Neural cell (in vitro differentiated cells): ENCODE data around the gene PTPRK.

ENCODE experiments used
- EZH2 ChIP-seq: fragments of 200-600, 300-800 bp; shearing (Covaris generic), sonication (generic); IDR thresholded peaks from 2 replicates; pipeline ENCODE4 v1.6.1; 2014; ENCODE audit warnings: antibody characterized with exemption, low read length, borderline replicate concordance, mild to moderate bottlenecking; ENCODE audit not compliant: insufficient read depth, poor library complexity, severe bottlenecking
- MXI1 ChIP-seq: fragments of 450-650 bp; conservative IDR thresholded peaks from 2 replicates; pipeline ENCODE4 v1.6.1; 2014; ENCODE audit warnings: antibody characterized with exemption, mild to moderate bottlenecking; ENCODE audit not compliant: poor library complexity, severe bottlenecking
- POLR2AphosphoS5 ChIP-seq: IDR thresholded peaks from 2 replicates; pipeline ENCODE4 v1.6.1; 2012
- RAD21 ChIP-seq: fragments of 450-650 bp; conservative IDR thresholded peaks from 2 replicates; pipeline ENCODE4 v1.6.1; 2014; ENCODE audit warnings: antibody characterized with exemption, mild to moderate bottlenecking, moderate library complexity
- SMC3 ChIP-seq: fragments of 450-650 bp; conservative IDR thresholded peaks from 2 replicates; pipeline ENCODE4 v1.6.1; 2014; ENCODE audit warnings: antibody characterized with exemption, mild to moderate bottlenecking, moderate library complexity; ENCODE audit not compliant: poor library complexity
- TAF1 ChIP-seq: IDR thresholded peaks from 2 replicates; pipeline ENCODE4 v1.6.1; 2012; ENCODE audit warnings: low read depth
- TF ChIP-seq, protein P1 (sequence below): fragments of 450-650 bp; IDR thresholded peaks from 2 replicates; pipeline ENCODE4 v1.5.1; 2014; ENCODE audit warnings: antibody characterized with exemption, mild to moderate bottlenecking, moderate library complexity; ENCODE audit not compliant: poor library complexity, severe bottlenecking

DNA sequence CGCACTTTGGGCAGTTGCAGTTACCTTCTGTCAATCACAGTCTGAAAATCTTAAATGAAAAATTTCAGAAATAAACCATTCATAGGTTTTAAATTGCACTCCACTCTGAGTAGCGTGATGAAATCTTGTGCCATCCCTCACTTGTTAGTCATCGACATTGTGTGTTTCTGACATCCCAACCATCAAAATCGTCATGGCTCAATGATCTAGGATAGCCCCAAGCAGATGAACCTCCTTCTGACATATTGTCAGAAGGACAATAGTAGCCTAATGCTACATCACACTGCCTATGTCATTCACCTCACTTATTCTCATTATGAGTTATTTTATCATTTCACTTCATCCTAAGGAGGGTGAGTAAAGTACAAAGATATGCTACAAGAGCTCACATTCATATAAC lies 284.8 kb downstream of the PTPRK start:
- TF ChIP-seq, protein P1, sequence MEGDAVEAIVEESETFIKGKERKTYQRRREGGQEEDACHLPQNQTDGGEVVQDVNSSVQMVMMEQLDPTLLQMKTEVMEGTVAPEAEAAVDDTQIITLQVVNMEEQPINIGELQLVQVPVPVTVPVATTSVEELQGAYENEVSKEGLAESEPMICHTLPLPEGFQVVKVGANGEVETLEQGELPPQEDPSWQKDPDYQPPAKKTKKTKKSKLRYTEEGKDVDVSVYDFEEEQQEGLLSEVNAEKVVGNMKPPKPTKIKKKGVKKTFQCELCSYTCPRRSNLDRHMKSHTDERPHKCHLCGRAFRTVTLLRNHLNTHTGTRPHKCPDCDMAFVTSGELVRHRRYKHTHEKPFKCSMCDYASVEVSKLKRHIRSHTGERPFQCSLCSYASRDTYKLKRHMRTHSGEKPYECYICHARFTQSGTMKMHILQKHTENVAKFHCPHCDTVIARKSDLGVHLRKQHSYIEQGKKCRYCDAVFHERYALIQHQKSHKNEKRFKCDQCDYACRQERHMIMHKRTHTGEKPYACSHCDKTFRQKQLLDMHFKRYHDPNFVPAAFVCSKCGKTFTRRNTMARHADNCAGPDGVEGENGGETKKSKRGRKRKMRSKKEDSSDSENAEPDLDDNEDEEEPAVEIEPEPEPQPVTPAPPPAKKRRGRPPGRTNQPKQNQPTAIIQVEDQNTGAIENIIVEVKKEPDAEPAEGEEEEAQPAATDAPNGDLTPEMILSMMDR, result no peak
- TF ChIP-seq TAF1 (no peak), EZH2 (no peak), MXI1 (no peak), SMC3 (no peak), RAD21 (no peak), POLR2AphosphoS5 (no peak)
